ENCODE measurements around the gene EML2. TPM values are rescaled to one million over a fixed set of nuclear protein-coding genes. Genes with fewer than 3 reads are reported as not detected.
"Not testable (repeated sequence)": the region's sequence is repeated elsewhere in the genome, so short reads cannot be mapped to it uniquely, and the experiment has no call there.

The EML2 gene
- total RNA-seq, result 10 to 100 TPM; 18.7 to 22.5 TPM

DNA sequence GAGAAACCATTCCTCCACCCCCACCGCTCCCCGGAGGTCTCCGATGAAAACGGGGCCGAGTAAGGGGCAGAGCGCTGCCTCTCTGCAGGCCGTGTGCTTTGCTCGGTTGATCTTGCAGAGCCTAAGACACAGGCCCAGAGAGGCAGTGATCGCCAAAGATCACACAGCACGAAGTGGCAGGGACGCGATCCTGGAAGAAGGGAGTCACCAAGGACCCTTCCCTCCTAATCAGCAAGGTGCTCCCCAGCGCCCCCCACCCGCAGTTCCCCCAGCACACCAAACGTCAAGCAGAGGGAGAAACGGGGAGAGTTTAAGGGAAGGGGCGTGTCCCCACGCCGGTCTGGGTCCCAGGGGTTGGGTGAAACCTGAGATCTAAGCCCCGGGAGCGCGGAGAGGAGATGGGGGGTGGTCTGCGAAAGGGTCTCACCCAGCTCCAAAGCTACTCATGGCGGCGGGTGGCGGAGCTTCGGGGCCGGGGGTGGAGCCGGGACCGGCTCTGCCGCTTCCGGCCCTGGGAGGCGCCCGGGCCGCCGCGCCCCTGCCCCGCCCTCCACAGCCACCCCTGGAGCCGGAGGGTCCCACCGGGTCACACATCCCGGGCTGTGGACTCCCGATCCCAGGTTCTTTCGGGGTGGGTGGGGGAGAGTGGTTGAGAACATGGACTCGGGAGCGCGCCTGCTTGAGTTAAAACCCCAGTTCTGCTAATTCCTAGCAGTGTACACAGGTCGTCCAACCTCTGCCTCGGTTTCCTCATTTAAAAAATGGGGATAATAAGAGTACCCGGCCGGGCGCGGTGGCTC, at the start of gene EML2:
EML2 (minus strand) TSS at position 468 of the 800 bp plus-strand sequence; CDS start at position 447, 21 bp downstream.
- no peaks in the 10 kb centered on the region for H3K9me3 ChIP-seq
- DNase-seq (ENCODE audit: low spot score), result no peak
- H3K4me3 ChIP-seq, result peak within 1 kb of the TSS; percentile 53 to 72
- TF ChIP-seq, protein P1, sequence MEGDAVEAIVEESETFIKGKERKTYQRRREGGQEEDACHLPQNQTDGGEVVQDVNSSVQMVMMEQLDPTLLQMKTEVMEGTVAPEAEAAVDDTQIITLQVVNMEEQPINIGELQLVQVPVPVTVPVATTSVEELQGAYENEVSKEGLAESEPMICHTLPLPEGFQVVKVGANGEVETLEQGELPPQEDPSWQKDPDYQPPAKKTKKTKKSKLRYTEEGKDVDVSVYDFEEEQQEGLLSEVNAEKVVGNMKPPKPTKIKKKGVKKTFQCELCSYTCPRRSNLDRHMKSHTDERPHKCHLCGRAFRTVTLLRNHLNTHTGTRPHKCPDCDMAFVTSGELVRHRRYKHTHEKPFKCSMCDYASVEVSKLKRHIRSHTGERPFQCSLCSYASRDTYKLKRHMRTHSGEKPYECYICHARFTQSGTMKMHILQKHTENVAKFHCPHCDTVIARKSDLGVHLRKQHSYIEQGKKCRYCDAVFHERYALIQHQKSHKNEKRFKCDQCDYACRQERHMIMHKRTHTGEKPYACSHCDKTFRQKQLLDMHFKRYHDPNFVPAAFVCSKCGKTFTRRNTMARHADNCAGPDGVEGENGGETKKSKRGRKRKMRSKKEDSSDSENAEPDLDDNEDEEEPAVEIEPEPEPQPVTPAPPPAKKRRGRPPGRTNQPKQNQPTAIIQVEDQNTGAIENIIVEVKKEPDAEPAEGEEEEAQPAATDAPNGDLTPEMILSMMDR (IDR thresholded peaks at IDR 0.05), result peak in 1 of 2 donors; percentile 11
- H3K36me3 ChIP-seq, result no peaks in the 10 kb centered on the region
- peak within 1 kb of the TSS; percentile 37 to 65 for H3K27ac ChIP-seq
- H3K27me3 ChIP-seq, result no peaks in the 10 kb centered on the region
- H3K4me1 ChIP-seq, result peaks cover 0 to 46% of the 10 kb centered on the region in 2 donors

GRCh38 chr19:45687599-45687998, 48.4 kb upstream of the EML2 start:
- TF ChIP-seq, protein P1 (IDR thresholded peaks at IDR 0.05), result no peak
- DNase-seq (ENCODE audit: low spot score), result no peak
- H3K4me3 ChIP-seq, result no peak overlapping the region
- H3K9me3 ChIP-seq, result no peaks in the 10 kb centered on the region
- H3K27ac ChIP-seq, result no peak overlapping the region
- H3K4me1 ChIP-seq, result peaks cover 0 to 8% of the 10 kb centered on the region in 2 donors
- H3K27me3 ChIP-seq, result no peaks in the 10 kb centered on the region
- peaks cover 30% of the 10 kb centered on the region for H3K36me3 ChIP-seq

- DNase-seq (ENCODE audit: low spot score); H3K9me3 ChIP-seq; H3K4me3 ChIP-seq; H3K27ac ChIP-seq; H3K27me3 ChIP-seq: not testable (repeated sequence)
- H3K4me1 ChIP-seq, result peaks cover 0 to 13% of the 10 kb centered on the region in 2 donors
- H3K36me3 ChIP-seq, result peaks cover 30% of the 10 kb centered on the region
Observed at GRCh38 chr19:45685045-45685444, 45.8 kb upstream of the EML2 start.

DNA sequence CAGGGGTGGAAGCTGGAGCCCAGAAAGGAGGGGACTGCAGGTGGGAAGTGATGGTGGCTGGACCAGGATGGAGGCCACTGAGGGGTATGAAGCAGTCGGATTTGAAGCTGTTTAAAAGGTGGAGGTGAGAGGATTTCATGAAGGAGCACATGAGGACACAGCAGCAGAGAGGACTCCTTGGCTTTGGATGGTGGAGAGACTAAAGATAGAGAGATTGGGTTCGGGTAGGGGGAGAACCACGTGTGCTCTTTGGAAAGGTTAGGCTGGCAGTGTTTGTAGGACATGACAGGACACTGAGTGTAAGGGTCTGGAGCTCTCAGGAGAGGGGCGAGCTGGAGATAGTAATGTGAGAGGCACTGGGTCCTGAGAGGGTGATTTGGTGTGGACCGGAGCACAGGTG, 43.7 kb upstream of the EML2 start:
- Histone ChIP-seq H3K4me3 (no peak overlapping the region), H3K9me3 (no peaks in the 10 kb centered on the region), H3K36me3 (peaks cover 22% of the 10 kb centered on the region), H3K27me3 (peaks cover 1 to 4% of the 10 kb centered on the region in 2 donors), H3K27ac (no peak overlapping the region), H3K4me1 (peaks cover 0 to 15% of the 10 kb centered on the region in 2 donors)
- TF ChIP-seq, protein P1 (IDR thresholded peaks at IDR 0.05), result no peak
- no peak for DNase-seq (ENCODE audit: low spot score)

DNA sequence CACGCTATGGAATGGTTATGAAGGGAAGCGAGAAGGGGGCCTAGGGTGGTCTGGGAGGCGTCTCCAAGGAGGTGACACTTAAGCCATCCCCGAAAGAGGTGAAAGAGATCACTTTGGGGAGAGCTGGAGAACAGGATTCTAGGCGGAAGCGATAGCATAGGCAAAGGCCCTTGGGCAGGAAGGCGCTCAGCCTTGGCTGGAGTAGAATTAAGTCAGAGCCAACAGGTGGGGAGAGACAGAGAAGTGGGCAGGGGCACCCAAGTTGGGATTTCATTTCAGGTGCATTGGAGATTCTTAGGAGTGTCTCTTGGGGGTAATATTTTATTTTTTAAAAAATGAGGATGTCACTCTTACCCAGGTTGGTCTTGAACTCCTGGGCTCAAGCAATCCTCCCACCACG, 42.9 kb upstream of the EML2 start:
- Histone ChIP-seq H3K4me3 (peak overlapping the region in 1 of 2 donors; percentile 44), H3K27ac (peak overlapping the region; percentile 71 to 74), H3K9me3 (no peaks in the 10 kb centered on the region), H3K36me3 (peaks cover 15% of the 10 kb centered on the region), H3K27me3 (peaks cover 6 to 9% of the 10 kb centered on the region in 2 donors), H3K4me1 (peaks cover 0 to 23% of the 10 kb centered on the region in 2 donors)
- TF ChIP-seq, protein P1 (IDR thresholded peaks at IDR 0.05), result no peak
- DNase-seq (ENCODE audit: low spot score), result no peak

- H3K9me3 ChIP-seq, result no peaks in the 10 kb centered on the region
- H3K4me1 ChIP-seq, result peaks cover 0 to 29% of the 10 kb centered on the region in 2 donors
- peaks cover 8% of the 10 kb centered on the region for H3K36me3 ChIP-seq
- TF ChIP-seq, protein P1 (IDR thresholded peaks at IDR 0.05), result peak; percentile 97 to 99
- peaks cover 6 to 14% of the 10 kb centered on the region in 2 donors for H3K27me3 ChIP-seq
- peak overlapping the region; percentile 23 to 44 for H3K4me3 ChIP-seq
- H3K27ac ChIP-seq, result peak overlapping the region; percentile 71 to 74
- peak; percentile 92 for DNase-seq (ENCODE audit: low spot score)
Observed at GRCh38 chr19:45681391-45682015, 42.3 kb upstream of the EML2 start.
